ENCODE measurements around the gene DOK6.
"Not testable (repeated sequence)": the region's sequence is repeated elsewhere in the genome, so short reads cannot be mapped to it uniquely, and the experiment has no call there.

Gene DOK6

GRCh38 chr18:69871363-69871762 lies 470.7 kb downstream of the DOK6 start:
- DNase-seq (ENCODE audit: low spot score), result no peak

DNA sequence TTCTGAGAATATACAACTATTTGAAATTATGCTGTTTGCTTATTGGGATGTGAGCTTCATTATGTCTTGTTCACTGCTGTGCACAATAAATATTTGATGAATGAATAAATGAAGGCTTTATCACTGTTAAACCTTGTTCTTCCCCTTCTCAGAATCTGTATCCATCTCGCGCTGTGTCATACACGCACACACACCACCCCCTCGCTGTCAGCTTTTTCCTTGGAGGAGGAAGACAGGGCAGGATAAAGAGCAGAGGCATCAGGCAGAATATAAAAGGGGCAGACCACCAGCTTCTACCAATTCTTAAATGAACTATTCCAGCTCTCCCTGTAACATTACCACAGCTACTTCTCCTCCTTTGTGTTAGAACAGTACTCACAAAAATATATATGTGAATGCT lies 472.0 kb downstream of the DOK6 start:
- DNase-seq (ENCODE audit: low spot score), result no peak

GRCh38 chr18:69874058-69874457 lies 473.4 kb downstream of the DOK6 start:
- peak; percentile 40 for DNase-seq (ENCODE audit: low spot score)

GRCh38 chr18:69876490-69876889 lies 475.8 kb downstream of the DOK6 start:
- no peak for DNase-seq (ENCODE audit: low spot score)

DNA sequence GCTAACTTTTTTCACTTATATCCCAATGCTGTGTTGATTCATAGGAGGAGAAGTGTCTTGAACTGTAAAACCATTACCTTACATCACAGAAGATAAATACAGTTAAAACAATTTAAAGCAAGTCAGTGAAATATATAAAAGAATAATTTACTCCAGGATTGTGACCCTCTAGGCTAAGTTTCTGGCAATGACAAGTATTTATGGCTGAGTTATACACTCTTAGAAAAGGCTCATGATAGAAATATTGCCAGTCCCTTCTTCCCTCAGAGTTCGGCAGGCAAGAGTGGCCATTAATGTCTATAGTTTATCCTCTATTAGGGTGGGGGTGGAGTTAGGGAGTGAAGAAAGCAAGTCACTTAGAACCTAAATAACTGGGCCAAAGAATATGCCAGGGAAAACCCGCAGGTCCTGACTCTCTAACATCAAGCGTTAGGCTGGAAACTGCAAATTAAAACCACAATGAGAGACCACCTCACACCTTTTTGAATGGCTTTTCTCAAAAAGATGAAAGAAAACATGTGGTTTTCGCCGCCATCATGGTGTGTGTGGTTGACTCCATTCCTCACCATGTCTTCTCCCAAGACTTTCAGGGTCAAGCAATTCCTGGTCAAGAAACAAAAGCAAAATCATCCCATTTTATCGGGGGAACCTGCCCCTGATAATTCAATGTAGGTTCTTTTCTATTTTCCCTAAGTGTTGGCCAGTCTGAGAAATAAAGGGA lies 477.7 kb downstream of the DOK6 start:
- no peak for DNase-seq (ENCODE audit: low spot score)

- DNase-seq (ENCODE audit: low spot score), result not testable (repeated sequence)
Observed at GRCh38 chr18:69879051-69879450, 478.4 kb downstream of the DOK6 start.

DNA sequence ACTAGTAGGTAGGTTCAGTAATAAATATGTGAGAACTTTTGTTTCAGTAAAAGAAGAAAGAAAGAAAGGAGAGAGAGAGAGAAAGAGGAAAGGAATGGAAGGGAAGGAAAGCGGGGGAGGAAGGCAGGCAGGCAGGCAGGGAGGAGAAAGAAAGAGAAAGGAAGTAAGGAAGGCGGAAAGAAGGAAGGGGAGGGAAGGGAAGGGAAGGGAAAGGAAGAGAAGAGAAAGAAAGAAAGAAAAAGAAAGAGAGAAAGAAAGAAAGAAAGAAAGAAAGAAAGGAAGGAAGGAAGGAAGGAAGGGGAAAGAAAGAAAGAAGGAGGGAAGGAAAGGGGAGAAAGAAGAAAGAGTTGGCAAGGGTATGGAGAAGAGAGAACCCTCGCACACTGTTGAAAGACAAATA lies 479.4 kb downstream of the DOK6 start:
- no peak for DNase-seq (ENCODE audit: low spot score)

- no peak for DNase-seq (ENCODE audit: low spot score)
Observed at GRCh38 chr18:69882965-69883668, 482.4 kb downstream of the DOK6 start.

DNA sequence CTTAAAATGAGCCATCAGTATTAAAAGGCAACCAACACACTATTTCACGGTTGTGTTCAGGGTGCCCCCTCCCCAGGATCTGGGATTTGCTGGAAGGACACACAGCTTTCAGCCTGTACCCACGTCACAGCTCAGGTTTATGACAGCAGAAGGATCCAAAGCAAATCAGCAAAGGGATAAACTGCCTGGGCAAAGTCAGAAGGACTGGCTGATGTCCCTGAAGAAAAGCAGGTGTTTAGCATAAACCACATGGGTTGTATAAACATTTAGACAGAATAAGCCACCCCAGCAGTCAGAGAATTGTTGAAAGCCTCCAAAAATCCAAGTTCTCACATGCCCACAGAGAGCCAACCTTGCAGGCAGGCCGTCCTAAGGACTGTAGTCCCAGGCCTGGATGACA lies 483.1 kb downstream of the DOK6 start:
- DNase-seq (ENCODE audit: low spot score), result no peak

DNA sequence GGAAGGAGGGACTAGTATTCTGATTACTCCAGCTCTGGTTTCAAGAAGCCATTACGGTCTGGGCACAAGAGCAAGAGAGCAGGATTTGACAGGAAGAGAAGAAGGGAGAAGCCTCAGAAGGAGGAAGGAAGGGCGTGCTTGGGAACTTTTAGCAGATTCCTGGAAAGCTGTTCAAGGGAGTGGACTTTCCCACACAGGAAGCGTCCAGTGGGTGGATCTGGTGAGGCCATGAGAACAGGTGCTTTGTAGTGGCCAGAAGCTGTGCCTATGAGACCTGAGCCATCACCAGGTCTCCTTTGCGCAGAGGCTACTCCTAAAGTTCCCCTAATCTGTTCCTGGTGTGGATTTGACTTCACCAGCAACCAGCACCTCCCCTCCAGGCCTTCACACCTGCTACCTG lies 484.7 kb downstream of the DOK6 start:
- no peak for DNase-seq (ENCODE audit: low spot score)

DNA sequence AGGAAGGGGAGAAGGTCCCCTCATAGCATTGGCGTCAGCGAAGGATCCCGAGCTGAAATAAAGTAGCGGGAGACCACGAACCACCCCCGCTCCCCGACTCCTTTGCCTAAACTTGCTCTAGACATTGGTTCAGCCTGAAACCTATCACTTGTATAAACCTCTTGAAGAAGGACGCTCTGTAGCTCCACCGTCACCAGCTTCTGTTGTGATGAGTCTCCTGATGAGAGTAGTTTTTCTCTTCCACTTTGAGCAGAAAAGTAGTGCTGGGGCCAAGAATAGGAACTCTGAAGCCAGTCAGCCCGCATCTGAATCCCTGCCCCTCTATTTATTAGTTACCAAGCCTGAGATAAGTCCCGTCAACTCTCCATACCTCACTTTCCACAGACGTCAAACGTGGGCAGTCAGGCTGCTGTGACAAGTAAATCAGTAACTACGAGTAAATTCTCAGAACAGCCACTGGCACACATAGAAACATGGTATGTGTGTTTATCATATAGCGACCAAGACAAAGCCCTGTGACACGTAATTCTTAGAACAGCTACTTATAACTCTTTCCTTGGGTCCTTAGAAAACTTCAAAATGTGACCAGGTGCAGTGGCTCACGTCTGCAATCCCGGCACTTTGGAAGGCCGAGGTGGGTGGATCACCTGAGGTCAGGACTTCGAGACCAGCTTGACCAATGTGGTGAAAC lies 485.3 kb downstream of the DOK6 start:
- no peak for DNase-seq (ENCODE audit: low spot score)

DNA sequence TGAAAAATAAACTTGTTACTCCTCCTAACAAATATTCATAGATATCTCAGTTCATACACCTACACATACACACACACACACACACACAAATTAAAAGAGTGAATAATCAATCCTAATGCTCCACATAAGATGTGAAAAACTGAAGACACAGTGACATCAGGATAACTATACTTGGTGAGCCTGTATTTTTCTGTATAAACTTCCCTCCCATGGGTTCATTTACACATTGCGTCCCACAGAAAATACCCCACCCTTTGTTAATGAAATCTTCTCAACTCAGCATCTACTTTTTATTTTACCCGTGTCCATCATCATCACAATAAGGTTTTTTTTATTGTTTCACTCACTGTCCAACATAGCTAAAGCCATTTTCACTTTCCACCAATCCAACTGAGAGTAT lies 486.6 kb downstream of the DOK6 start:
- DNase-seq (ENCODE audit: low spot score), result no peak

DNA sequence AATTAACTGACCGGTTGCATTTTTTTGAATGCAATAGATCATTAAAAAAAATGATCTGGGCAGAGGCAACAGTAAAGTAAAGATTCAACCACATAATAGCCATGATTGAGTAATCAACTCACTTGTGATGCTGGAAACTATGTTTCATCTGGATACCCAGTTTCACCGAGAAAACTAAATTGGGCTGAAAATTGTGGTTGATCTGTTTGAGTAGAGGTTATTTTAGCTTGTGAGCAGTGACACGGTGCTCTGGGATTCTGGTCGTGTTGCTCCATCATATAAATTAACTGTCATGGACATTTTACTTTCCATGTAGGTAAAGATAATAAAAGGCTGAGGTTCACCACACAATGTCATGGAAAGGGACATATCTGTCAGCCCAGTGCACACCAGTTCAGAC lies 488.3 kb downstream of the DOK6 start:
- DNase-seq (ENCODE audit: low spot score), result no peak

- no peak for DNase-seq (ENCODE audit: low spot score)
Observed at GRCh38 chr18:69890558-69890957, 489.9 kb downstream of the DOK6 start.

DNA sequence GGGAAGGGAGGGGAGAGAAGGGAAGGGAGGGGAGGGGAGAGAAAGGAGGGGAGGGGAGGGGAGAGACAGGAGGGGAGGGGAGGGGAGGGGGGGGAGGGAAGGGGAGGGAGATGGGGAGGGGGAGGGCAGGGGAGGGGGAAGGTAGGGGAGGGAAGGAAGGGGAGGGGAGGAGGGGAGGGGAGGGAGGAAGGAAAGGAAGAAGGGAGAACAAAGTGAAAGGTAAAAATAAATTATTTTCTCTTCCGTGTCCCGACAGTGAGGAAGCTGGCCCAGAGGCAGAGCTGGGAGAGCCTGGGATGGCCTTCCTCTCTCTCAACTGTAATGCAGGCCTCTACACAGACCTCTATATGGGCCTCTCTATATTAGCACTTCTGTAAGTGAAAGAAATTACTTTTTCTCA lies 493.8 kb downstream of the DOK6 start:
- DNase-seq (ENCODE audit: low spot score), result no peak

GRCh38 chr18:69895066-69896047 lies 494.7 kb downstream of the DOK6 start:
- DNase-seq (ENCODE audit: low spot score), result no peak

GRCh38 chr18:69897397-69898108 lies 496.9 kb downstream of the DOK6 start:
- no peak for DNase-seq (ENCODE audit: low spot score)

DNA sequence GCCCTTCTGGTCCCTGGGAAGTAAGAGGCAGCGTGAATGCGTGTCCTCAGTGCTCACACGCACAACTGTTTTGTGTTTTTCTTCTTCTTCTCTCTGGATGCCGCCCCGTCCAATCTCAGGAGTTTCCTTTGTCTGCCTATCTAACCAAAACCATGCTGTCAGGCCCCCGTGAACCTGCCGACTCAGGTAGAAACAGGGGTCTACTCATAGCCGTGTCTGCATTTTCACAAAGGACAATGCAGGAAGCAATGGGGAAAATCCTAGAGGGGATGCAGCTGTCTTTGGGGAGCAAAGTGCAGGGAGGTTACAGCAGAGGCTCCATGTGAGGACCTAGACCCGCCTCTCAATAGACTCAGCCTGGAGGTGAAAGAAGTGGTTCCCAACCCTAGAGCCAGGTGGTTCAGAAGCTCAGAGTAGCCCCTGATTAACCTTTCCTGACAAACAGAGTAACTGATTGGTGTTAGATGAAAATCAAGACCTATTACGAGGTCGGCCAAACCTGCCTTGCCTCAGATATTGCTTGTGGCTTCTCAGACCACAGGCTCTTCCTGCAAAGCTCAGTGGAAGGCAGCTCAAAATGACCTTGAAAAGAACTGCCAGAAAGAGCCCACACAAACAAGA lies 497.7 kb downstream of the DOK6 start:
- no peak for DNase-seq (ENCODE audit: low spot score)

All from GM03348 (cell line).